Bone marrow (tissue), 2 donors: ENCODE measurements around the gene MATN4.

ENCODE experiments used
- DNase-seq, 2 donors: peaks; one replicate each; lab custom pipeline; 2025; lab: John Stamatoyannopoulos, UW

MATN4 gene

DNA sequence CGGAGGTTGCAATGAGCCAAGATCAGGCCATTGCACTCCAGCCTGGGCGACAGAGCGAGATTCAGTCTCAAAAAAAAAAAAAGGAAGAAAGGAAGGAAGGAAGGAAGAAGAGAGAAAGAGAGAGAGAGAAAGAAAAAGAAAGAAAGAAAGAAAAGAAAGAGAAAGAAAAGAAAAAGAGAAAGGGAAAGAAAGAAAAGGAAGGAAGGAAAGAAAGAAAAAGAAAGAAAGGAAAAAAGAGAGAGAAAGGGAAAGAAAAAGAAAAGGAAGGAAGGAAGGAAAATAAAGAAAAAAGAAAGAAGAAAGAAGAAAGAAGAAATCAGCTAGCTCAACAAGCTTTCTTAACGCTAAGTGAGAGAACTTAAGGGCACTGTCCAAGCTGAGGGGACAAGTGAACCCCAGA is 7.6 kb upstream of the MATN4 start:
- DNase-seq = no peak

DNA sequence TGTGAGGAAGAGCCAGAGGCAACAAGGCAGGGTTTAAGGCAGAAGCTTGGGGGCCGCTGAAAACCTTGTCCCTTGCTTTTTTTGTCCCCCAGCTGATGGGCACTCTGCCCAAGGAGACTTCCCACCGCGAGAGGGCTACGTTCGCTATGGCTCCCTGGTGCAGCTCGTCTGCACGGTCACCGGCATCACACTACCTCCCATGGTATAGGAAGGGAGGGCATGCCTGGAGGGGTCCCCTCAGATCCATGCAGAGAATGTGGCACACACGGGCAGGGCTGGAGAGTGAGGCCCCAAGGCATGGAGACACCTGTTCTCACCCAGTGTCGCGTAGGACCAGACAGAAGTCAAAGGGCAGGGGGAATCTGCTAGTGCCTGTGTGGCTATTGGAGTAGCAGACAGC is 5.8 kb upstream of the MATN4 start:
- no peak for DNase-seq

DNA sequence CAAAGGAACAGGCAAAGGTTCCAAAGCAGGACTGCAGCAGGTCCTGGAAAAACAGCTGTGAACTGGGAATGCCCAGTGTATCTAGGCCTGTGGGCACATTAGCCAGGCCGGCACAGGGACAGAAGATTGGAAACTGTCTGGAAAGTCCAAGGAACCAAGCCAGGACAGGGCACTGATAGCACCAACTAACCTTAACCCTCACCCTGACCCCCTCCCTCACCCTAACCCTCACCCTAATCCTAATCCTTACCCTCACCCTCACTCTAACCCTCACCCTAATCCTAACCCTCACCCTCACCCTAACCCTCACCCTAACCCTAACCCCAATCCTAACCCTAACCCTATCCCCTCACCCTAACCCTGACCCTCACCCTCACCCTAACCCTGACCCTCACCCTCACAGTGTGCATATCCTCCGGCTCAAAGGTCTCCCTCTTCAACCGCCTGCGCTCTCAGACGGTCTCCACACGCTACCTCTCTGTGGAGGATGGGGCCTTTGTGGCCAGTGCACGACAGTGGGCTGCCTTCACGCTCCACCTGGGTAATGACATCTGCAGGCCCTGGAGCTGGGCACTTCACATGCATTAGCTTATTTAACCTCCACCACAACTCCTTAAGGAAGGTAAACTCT is 5.1 kb upstream of the MATN4 start:
- no peak for DNase-seq

DNA sequence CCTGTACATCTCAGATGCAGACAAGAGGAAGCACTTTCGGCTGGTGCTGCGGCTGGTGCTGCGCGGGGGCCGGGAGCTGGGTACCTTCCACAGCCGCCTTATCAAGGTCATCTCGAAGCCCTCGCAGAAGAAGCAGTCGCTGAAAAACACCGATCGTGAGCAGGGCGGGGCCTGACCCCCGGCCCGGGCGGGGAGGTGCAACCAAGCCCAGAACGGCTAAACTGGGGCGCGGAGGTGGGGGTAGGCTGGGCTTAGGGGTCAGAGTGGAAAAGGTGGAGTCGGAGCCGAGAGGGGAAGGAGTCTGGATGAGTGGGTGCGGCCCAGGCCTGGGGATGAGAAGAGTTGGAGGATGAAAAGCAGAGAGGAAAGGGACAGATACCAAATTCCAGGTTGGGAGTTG is 4.1 kb upstream of the MATN4 start:
- no peak for DNase-seq

DNA sequence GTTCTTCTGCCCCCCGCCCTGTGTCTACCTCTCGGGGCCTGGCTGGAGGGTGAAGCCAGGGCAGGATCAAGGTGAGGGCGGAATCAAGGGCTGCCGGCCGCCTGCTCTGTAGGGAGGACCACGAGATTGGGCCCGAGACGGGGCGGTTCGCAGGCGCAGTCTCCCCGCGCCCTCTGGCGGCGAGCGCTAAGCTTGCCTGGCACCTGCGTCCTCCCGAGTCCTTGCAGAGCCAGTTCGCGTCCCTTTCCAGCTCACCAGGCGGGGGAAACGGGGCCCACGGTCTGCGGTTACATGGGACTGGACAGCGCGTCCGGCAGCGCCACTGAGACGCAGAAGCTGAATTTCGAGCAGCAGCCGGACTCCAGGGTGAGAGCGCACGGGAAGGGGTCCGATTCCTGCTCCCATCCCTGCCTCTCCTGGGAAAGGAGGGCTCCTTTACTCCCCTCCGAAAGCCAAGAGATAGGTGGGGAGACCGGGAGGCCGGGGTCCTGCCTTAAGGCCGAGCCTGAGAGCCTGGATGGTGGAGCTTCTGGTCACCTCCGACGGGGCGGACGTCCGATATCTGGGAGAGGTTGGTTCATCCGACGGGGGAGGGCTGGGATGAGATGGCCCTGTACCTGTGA is 3.6 kb upstream of the MATN4 start:
- DNase-seq = no peak

DNA sequence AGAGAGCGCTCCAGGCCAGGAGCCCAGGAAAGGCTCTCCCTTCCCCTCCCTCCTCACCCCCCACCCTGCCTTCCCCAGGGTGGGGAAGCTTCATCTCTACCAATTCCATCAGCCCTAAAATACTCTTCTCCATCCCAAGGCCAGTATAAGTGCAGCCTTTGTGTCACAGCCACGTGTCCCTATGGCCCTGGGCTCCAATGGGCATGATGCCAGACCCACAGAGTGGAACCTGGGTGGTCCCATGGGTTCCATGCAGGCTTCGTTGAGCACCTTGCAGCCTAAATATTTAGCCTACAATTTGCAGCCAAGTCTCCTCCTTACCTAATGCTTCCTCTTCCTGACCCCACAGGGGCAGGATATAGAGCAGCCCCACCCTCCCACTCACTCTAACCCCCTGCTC is 976 bp upstream of the MATN4 start:
- no peak for DNase-seq

DNA sequence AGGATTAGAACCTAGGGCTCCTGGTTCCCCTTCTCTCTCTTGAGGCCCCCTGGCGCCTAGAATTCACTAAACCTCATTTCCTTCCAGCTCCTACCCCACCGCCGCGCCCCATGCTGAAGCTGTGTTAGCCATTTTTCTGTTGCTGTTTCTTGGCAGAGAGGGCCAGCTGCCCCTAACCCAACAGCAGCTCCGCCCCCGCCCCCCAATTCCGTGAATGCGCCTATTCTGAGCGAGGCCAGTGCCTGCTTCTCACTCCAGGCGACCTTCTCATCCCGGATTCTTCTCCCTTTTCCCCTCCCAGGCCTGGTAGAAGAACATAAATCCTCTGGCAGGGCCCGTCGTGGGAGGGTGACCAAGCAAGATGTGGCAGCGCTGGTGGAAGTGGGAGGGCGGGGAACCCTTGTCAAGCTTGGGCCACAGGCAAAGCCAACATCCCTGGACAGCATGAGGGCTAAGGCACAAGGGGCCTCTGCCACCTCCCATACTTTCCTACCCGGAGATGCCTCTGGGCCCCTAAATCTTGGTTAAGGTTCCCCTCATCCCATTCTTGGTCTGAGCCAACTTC is 941 bp downstream of the MATN4 start:
- DNase-seq = no peak

DNA sequence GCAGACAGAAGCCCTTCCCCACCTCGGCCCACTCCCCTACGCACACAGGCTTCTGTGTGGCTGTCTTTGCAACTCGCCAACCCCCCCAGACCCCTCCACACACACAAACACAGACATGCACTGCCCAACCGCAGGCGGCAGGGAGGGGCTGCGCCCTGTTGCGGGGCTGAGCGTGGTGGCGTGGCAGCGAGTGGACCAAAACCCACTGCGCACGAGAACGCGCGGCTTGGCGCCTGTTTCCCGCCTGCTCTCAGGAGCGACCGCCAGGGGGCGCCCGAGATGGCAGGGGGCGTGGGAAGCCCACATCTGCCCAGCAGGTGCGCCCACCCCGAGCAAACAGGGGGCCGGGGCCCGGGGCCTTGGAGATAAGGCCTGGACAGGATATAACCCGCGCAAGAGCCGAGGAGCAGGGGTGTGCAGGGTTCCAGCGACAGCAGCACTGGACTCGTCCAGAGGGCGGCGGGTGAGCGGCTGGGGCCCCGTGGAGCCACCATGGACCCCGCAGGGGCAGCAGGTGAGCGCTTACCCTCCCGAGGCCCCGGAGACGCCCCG is 1.6 kb downstream of the MATN4 start, which contains the start of gene RBPJL:
Gene RBPJL (plus strand): TSS at position 410 of the 552 bp plus-strand sequence. CDS start 83 bp downstream, at position 493.
- DNase-seq = no peak

DNA sequence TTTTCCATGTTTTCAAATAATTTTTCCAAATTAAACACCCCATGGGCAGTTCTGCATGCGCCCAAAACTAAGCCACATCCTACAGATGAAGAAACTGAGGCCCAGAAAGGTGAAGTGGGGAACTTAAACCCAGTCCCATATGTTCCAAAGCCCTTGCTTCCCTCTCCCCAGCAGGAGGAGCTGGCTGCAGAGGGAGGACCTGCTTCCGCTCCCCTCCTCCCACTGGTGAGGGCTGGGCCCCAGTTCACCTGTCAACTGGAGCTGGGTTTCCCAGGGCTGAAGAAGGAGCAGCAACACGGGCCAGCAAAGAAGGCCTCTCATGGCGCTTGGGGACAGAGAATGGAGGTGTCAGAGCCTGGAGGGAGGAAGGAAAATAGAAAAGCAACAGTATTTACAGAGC is 2.8 kb downstream of the MATN4 start:
- no peak for DNase-seq

DNA sequence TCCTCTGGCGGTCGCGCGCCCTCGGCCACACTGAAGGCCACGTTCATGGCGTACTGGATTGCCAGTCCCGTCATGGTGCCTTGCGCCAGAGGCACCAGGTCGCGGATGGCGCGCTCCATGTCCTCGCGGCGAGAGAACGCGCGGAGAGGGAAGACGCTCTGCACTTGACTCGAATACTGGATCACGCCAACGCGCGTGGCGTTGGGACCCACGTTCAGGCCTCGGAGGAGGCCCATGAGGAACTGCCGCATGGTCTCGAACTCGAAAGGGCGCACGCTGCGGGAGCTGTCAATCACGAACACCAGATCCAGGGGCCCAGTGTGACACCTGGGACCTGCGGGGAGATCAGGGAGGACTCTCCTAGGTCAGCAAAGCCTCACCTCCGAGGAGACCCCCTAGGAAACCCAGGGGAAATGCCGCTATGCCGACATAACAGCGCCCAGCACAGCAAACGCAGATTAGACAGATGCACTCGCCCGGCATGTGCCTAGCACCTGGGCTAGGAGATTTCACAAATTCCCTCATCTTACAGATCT is 3.6 kb downstream of the MATN4 start:
- no peak for DNase-seq

DNA sequence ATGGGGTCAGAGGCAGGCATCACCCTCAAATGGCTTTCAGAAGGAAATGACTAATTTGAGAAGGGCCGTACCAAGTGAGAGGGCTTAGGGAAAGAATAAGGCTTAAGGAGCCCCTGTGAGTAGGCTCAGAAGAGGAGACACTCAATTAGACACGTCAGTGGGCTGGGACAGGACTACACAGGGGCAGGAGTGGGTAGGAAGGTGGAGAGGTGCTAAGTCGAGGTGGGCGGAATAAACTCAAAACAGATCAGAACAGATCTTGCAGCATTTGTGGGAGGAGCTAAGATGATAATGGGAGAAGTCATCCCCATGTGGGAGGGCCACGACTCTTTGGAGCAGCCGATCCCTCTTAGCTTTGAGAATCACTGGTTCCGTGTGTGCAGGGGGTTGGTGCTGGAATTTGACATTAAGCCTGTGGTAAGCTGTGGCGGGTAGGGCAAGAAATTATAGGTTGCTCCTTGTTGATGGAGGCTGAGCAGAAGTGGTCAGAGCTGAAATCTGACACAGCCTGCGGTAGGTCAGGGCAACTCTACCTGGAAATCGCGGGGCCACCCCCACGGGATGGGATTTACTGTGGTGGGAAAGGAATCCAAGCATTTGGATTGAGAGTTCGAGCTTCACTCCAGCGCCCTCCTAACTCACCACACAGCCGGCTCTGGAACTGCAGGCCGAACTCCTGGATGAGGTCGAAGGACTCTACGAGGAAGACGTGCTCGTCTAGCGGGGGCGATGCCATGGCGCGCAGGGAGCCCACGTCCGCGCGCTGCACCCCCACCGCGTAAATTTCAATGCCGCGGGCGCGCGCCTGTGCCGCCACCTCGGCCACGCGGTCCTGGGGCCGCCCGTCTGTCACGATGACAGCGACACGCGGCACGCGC is 4.3 kb downstream of the MATN4 start:
- no peak for DNase-seq

DNA sequence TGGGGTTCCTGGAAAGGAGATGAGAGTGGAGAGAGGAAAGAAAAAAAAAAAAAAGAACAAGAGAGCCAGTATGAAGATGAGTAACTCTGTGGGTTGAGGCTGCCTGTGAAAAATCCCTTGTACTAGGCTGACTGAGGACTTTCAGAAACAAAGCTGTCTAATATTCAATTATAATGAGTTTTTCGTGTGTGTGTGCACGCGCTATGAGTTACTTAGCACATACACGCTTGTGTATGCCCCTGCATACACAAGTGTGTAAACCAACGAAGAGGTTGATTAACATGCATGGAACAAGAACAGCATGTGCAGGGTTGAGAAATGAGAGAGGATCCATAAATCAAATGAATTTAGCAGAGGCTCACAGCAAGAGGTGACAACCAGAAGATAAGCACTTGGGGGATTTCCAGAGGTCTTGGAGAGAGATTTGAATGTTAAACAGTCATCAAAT is 6.3 kb downstream of the MATN4 start:
- DNase-seq = no peak

DNA sequence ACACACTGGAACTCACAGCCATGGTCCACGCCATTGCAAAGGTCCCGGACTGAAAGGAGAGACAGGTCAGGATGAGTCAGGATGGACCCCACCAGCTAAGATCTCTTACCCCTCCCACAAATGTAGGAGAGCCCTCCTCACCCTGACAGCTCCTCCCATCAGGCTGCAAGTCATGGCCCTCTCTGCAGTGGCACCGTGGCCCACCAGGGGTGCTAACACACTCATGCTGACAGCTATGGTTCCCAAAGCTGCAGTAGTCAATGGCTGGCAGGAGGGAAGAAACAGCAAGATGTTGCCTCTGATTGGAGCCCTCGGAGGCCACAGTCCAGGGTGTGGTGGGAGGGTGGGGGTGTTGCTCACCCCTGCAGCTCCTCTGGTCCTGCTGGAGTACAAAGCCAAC is 7.1 kb downstream of the MATN4 start:
- no peak for DNase-seq

DNA sequence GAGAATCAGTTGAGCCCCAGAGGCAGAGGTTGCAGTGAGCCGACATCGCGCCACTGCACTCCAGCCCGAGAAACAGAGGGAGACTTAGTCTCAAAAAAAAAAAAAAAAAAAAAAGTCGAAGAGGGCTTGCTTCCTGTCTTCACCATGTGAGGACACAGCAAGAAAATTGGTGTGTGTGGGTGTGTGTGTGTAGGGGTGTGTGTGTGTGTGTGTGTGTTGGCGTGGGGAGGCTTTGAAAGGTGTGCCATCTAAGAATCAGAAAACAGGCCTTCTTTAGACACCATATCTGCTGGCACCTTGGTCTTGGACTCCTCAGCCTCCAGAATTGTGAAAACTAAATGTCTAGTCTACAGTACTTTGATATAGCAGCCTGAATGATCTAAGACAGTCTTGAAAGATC is 8.3 kb downstream of the MATN4 start:
- DNase-seq = no peak

DNA sequence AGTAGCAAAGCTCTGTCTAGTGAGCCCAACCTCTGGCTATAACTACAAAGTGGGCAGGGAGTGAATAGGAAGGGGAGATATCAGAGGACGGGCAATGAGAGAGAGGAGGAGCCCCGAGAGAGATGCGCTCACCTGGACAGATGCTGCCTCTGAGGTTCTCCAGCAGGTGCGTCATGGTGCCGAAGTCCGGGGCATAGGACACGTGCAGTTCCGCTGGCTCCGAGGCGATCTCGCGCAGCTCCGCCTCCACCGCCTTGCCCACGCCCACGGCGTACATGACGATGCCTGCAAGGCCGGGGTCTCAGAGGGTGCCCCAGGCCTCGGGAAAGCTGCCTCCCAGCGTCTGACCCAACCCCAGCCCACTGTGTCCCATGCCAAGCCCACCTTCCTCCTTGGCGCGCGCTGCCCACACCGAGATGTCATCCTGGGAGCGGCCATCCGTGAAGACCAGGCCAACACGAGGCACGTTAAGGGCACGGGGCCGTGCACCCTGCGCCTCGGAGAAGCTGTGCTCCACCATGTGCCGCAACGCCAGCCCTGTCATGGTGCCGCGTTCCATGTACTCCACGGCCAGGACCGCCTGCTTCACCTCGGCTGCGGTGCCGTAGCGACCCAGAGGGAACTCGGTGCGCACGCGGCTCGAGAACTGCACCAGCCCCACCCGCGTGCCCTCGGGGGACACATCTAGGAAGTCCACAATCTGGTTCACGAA is 10.2 kb downstream of the MATN4 start:
- no peak for DNase-seq

DNA sequence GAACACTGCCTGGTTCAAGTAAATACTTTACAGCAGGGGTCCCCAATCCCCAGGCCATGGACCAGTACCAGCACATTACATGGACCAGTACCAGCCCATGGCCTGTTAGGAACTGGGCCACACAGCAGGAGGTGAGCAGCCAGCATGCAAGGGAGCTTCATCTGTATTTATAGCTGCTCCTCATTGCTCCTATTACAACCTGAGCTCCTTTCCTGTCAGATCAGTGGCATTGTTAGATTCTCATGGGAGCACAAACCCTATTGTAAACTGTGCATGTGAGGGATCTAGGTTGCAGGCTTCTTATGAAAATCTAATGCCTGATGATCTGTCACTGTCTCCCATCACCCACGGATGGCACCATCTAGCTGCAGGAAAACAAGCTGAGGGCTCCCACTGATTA is 13.4 kb downstream of the MATN4 start:
- no peak for DNase-seq

DNA sequence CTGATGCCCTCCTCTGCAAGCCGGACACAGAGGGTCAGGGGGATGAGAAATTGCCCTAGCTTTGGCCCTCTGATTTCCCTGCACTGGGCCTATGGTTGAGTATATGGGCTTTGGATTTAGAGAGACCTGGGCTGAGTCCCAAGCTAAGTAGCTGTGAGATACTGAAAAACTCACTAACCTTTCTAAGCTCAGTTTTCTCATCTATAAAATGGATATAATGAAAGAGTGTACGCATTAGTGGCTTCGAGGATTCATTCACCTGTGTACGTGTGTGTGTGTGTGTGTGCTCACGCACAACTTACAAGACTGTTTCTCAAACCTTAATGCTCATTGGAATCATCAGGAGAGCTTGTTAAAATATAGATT is 14.1 kb downstream of the MATN4 start:
- DNase-seq = no peak

DNA sequence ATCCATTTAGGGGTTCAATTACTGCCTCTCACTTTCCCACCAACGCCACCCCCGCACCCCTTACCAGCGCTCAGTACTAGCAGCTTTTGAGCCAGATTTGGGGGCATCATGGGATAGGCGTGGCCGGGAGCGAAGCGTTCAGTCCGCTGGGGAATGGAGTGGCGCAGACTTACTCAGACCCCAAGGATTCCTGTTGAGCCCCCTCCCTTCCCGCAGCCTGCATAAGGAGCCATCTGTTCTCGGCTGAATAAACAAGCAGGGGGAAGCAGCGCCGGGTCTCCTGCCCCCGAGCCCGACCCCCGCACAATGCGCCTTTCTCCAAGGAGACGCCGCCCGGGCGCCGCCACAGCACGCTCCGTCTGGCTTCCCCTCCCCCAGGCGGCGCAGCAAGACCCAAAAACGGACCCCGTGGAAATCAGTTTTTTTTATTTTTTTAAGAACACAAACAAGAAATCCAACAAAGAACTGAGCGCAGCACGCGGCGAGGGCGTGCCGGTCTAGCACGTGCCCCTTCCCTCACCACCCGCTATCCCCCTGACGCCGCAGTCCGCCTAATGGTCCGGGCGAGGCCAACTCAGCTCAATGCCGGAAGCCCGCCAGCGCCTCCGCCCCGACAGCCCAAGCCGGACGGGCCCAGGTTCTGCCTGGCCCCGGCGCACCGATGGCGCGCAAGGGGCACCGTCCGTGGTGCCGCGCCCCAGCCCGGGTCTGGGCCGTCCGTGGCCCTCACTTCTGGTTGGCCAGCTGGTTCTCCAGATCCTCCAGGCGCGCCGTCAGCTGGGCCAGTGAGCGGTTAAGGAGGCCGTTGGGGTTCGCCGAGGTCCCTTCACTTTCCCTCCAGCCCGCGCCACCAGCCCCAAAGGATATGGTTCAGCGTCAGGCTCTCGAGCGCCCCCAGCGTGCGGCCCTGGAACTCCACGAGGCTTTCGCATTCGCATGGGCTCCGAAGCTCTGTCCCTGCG is 14.8 kb downstream of the MATN4 start:
- DNase-seq = peak; percentile 51 to 81

DNA sequence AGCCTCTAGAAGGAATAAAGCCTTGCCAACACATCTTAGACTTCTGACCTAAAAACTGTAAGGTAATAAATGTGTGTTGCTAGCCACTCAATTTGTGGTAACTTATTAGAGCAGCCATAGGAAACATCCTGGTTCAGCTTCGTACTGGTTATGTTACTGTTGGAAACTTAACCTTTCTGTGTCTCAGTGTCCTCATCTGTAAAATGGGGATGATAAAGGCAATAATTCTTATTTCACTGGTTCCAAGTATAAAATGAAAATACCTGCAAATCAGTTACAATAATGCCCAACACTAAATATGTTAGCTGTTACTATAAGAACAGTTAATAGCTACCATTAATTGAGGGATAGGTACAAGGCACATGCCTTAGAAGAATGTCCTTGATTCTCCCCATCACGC is 15.8 kb downstream of the MATN4 start:
- no peak for DNase-seq

DNA sequence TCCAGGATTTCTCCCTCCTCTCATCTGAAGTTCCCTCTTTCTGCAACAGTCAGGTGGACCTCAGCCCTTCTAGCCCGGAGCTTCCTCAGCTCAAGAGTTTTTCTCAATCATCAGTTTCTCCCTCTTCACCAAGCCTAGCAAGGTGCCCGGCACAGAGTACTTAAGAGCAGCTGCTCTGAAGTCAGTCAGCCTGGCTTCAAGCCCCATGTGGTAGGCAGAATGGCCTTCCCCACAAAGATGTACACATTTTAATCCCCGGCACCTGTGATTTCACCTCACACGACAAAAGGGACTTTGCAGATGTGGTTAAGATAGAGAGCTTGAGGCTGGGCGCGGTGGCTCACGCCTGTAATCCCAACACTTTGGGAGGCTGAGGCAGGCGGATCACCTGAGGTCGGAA is 16.6 kb downstream of the MATN4 start:
- DNase-seq = no peak
